ENCODE measurements around the gene CDC42EP3. TPM values are rescaled to one million over a fixed set of nuclear protein-coding genes. Genes with fewer than 3 reads are reported as not detected.

The CDC42EP3 gene
- total RNA-seq, 1 experiment from 2014 or later: 29.4 TPM

GRCh38 chr2:37689751-37690150 lies 18.3 kb upstream of the CDC42EP3 start:
- H3K27ac Mint-ChIP-seq (ENCODE audit: unreplicated experiment): no peak overlapping the region
- no peak for TF ChIP-seq CTCF (IDR thresholded peaks at IDR 0.05; ENCODE audit: unreplicated experiment)
- BruUV-seq (replicated peaks): no TSS peak
- H3K4me1 Mint-ChIP-seq (ENCODE audit: low read depth, unreplicated experiment): peaks cover 25% of the 10 kb centered on the region
- H3K4me3 Mint-ChIP-seq (ENCODE audit: low read depth, unreplicated experiment): no peak overlapping the region
- DNase-seq: no peak
- H3K9me3 Mint-ChIP-seq (ENCODE audit: low read depth, unreplicated experiment): no peaks in the 10 kb centered on the region
- CTCF ChIA-PET: interaction anchor here (0.8 kb wide), 1 partner anchor 38 kb away, joined by 6 read pairs; no protein-coding TSS in a partner anchor
- no peaks in the 10 kb centered on the region for H3K36me3 Mint-ChIP-seq (ENCODE audit: insufficient read depth, unreplicated experiment)
- H3K27me3 Mint-ChIP-seq (ENCODE audit: unreplicated experiment): no peaks in the 10 kb centered on the region
- intact Hi-C loops (cut with micrococcal nuclease; ENCODE audit: unreplicated experiment): no loop called here

GRCh38 chr2:37688771-37689468 lies 17.5 kb upstream of the CDC42EP3 start:
- no peak overlapping the region for H3K4me3 Mint-ChIP-seq (ENCODE audit: low read depth, unreplicated experiment)
- H3K27ac Mint-ChIP-seq (ENCODE audit: unreplicated experiment): peak overlapping the region; percentile 74
- BruUV-seq (replicated peaks): no TSS peak
- H3K4me1 Mint-ChIP-seq (ENCODE audit: low read depth, unreplicated experiment): peaks cover 25% of the 10 kb centered on the region
- peak; percentile 39 for DNase-seq
- no peaks in the 10 kb centered on the region for H3K36me3 Mint-ChIP-seq (ENCODE audit: insufficient read depth, unreplicated experiment)
- no peaks in the 10 kb centered on the region for H3K27me3 Mint-ChIP-seq (ENCODE audit: unreplicated experiment)
- CTCF ChIA-PET: interaction anchor here (0.8 kb wide), 1 partner anchor 37 kb away, joined by 6 read pairs; no protein-coding TSS in a partner anchor
- no peak for TF ChIP-seq CTCF (IDR thresholded peaks at IDR 0.05; ENCODE audit: unreplicated experiment)
- H3K9me3 Mint-ChIP-seq (ENCODE audit: low read depth, unreplicated experiment): no peaks in the 10 kb centered on the region
- intact Hi-C loops (cut with micrococcal nuclease; ENCODE audit: unreplicated experiment): no loop called here

GRCh38 chr2:37686792-37687526 lies 15.5 kb upstream of the CDC42EP3 start:
- no peak for TF ChIP-seq CTCF (IDR thresholded peaks at IDR 0.05; ENCODE audit: unreplicated experiment)
- H3K4me1 Mint-ChIP-seq (ENCODE audit: low read depth, unreplicated experiment): peaks cover 25% of the 10 kb centered on the region
- intact Hi-C loops (cut with micrococcal nuclease; ENCODE audit: unreplicated experiment): no loop called here

GRCh38 chr2:37684809-37685208 lies 13.4 kb upstream of the CDC42EP3 start:
- H3K36me3 Mint-ChIP-seq (ENCODE audit: insufficient read depth, unreplicated experiment): no peaks in the 10 kb centered on the region

More at GRCh38 chr2:37686792-37687526, 15.5 kb upstream of the CDC42EP3 start:
- Mint-ChIP-seq H3K27me3 (ENCODE audit: unreplicated experiment) (no peaks in the 10 kb centered on the region), H3K4me3 (ENCODE audit: low read depth, unreplicated experiment) (no peak overlapping the region), H3K9me3 (ENCODE audit: low read depth, unreplicated experiment) (no peaks in the 10 kb centered on the region), H3K27ac (ENCODE audit: unreplicated experiment) (no peak overlapping the region), H3K36me3 (ENCODE audit: insufficient read depth, unreplicated experiment) (no peaks in the 10 kb centered on the region)
- no TSS peak for BruUV-seq (replicated peaks)
- CTCF ChIA-PET: interaction anchor here (0.6 kb wide), 2 partner anchors 25 to 1081 kb away, joined by 3 to 4 read pairs; no protein-coding TSS in a partner anchor
- no peak for DNase-seq

More at GRCh38 chr2:37684809-37685208, 13.4 kb upstream of the CDC42EP3 start:
- CTCF ChIA-PET: no interaction called here
- H3K4me3 Mint-ChIP-seq (ENCODE audit: low read depth, unreplicated experiment): no peak overlapping the region
- H3K27me3 Mint-ChIP-seq (ENCODE audit: unreplicated experiment): no peaks in the 10 kb centered on the region
- H3K9me3 Mint-ChIP-seq (ENCODE audit: low read depth, unreplicated experiment): peaks cover 4% of the 10 kb centered on the region
- intact Hi-C loops (cut with micrococcal nuclease; ENCODE audit: unreplicated experiment): no loop called here
- no peak for DNase-seq
- no peak overlapping the region for H3K27ac Mint-ChIP-seq (ENCODE audit: unreplicated experiment)
- BruUV-seq (replicated peaks): no TSS peak
- H3K4me1 Mint-ChIP-seq (ENCODE audit: low read depth, unreplicated experiment): peaks cover 19% of the 10 kb centered on the region
- no peak for TF ChIP-seq CTCF (IDR thresholded peaks at IDR 0.05; ENCODE audit: unreplicated experiment)

Measured in Calu3 (cell line).